Common myeloid progenitor, CD34-positive (primary cell): ENCODE results near the gene CHIA.

Source experiments
- CTCF ChIA-PET: fragments of 350-600 bp; sonication (Branson Sonifier 250); formaldehyde crosslinking; loops from one replicate; lab custom pipeline; 2021; ENCODE audit warnings: antibody characterized with exemption; lab: Charles Lee
- POLR2A ChIA-PET: fragments of 350-600 bp; sonication (Branson Sonifier 250); formaldehyde crosslinking; loops from one replicate; lab custom pipeline; 2021; ENCODE audit warnings: antibody characterized with exemption; lab: Charles Lee
- DNase-seq, 3 donors: peaks; one replicate each; pipeline versions ENCODE4 v3.0.0 to v3.0.0-alpha.2; 2013
- H3K27ac ChIP-seq, 2 experiments: 1 replicate in 1 of 2; 2 replicates in 1 of 2; pipeline ENCODE4 v1.7.0; 2013; ENCODE audit warnings: inconsistent platforms in 2 of 2, low read length in 2 of 2, mild to moderate bottlenecking in 2 of 2, low read depth in 1 of 2, moderate library complexity in 1 of 2; ENCODE audit not compliant: severe bottlenecking in 2 of 2, insufficient read depth in 1 of 2, poor library complexity in 1 of 2
- H3K27me3 ChIP-seq, 5 experiments: replicated peaks in 2 of 5; 1 replicate in 3 of 5; 2 replicates in 2 of 5; pipeline versions ENCODE4 v1.6.1 to v1.7.0; 2013; ENCODE audit warnings: low read length in 4 of 5, mild to moderate bottlenecking in 2 of 5, moderate library complexity in 2 of 5, inconsistent platforms in 1 of 5; ENCODE audit not compliant: insufficient read depth in 5 of 5, control insufficient read depth in 4 of 5
- H3K36me3 ChIP-seq, 4 experiments: 1 replicate in 2 of 4; 2 replicates in 2 of 4; pipeline versions ENCODE4 v1.6.1 to v1.7.0; 2013; ENCODE audit warnings: low read length in 3 of 4, control low read depth in 1 of 4, mild to moderate bottlenecking in 1 of 4; ENCODE audit not compliant: control insufficient read depth in 4 of 4, insufficient read depth in 4 of 4
- H3K4me1 ChIP-seq, 4 experiments: 1 replicate in 3 of 4; 2 replicates in 1 of 4; pipeline versions ENCODE4 v1.6.1 to v1.7.1; 2013; ENCODE audit warnings: low read length in 3 of 4, mild to moderate bottlenecking in 3 of 4, control low read depth in 1 of 4, inconsistent platforms in 1 of 4, moderate library complexity in 1 of 4; ENCODE audit not compliant: control insufficient read depth in 4 of 4, insufficient read depth in 4 of 4; ENCODE audit errors: control extremely low read depth in 1 of 4
- H3K4me3 ChIP-seq, 7 experiments: 1 replicate in 4 of 7; 2 replicates in 3 of 7; pipeline versions ENCODE4 v1.5.1 to v1.7.0; 2013; ENCODE audit warnings: mild to moderate bottlenecking in 7 of 7, low read length in 6 of 7, moderate library complexity in 6 of 7, inconsistent platforms in 2 of 7, low read depth in 2 of 7, control low read depth in 1 of 7; ENCODE audit not compliant: insufficient read depth in 4 of 7, control insufficient read depth in 1 of 7; ENCODE audit errors: extremely low read depth in 1 of 7
- H3K9me3 ChIP-seq, 5 experiments: 1 replicate in 4 of 5; 2 replicates in 1 of 5; pipeline versions ENCODE4 v1.6.1 to v1.7.1; 2013; ENCODE audit warnings: low read length in 4 of 5, mild to moderate bottlenecking in 2 of 5, inconsistent platforms in 1 of 5, low read depth in 1 of 5, moderate library complexity in 1 of 5; ENCODE audit not compliant: control insufficient read depth in 4 of 5, insufficient read depth in 2 of 5; ENCODE audit errors: control extremely low read depth in 1 of 5
- WGBS: methylation state at CpG from one replicate; pipeline ENCODE4 v1.1.5; 2013; ENCODE audit not compliant: insufficient coverage; 5-methylcytosine and 5-hydroxymethylcytosine counted together

The CHIA gene

DNA sequence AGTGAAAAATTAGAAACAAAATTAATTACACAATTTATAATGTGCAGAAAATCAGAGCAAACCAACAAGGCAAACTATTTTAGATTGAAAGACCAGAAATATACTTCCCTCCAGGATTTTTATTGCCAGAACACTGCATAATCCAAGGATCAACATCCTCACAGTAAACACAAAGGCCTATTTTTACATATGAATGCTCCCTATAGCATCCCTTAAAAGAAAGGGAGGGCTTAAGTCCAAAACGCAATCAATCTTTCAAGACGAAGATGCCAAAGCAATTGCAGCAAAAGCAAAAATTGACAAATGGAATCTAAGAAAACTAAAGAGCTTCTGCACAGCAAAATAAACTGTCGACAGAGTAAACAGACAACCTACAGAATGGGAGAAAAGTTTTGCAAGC, 18.6 kb upstream of the CHIA start:
- H3K4me3 ChIP-seq, result no peak overlapping the region
- H3K27ac ChIP-seq, result no peak overlapping the region
- H3K27me3 ChIP-seq, result peaks cover 22 to 55% (median 42%) of the 10 kb centered on the region in 5 experiments
- DNase-seq, result no peak
- peaks cover under 1 to 10% (median 6%) of the 10 kb centered on the region in 5 experiments for H3K9me3 ChIP-seq
- peaks cover 0 to 8% (median 4%) of the 10 kb centered on the region in 4 experiments for H3K4me1 ChIP-seq
- WGBS, result no CpG with 5 or more reads among the region's 3 CpGs
- CTCF ChIA-PET, result no interaction called here
- H3K36me3 ChIP-seq, result no peaks in the 10 kb centered on the region
- POLR2A ChIA-PET, result no interaction called here

DNA sequence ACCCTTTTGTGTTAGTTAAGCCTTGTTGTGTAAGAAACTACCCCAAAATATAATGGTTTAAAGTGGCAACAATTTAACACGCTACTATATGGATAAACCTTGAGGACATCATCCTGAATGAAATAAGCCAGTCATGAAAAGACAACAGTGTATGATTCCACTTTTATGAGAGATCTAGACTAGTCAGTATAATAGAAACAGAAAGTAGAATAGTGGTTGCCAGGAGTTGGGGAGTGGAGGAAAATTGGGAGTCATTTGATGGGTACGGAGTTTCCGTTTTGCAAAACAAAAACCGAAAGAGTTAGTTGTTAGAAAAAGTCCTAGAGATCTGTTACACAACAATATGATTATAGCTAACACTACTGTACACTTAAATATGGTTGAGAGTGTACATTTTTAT, 16.0 kb upstream of the CHIA start:
- Histone ChIP-seq H3K4me3 (no peak overlapping the region), H3K36me3 (no peaks in the 10 kb centered on the region), H3K9me3 (peaks cover 3 to 11% (median 7%) of the 10 kb centered on the region in 5 experiments), H3K27me3 (peaks cover 12 to 40% (median 27%) of the 10 kb centered on the region in 5 experiments), H3K4me1 (peaks cover 0 to 8% (median 4%) of the 10 kb centered on the region in 4 experiments), H3K27ac (no peak overlapping the region)
- DNase-seq, result no peak
- POLR2A ChIA-PET, result no interaction called here
- CTCF ChIA-PET, result no interaction called here
- no CpG with 5 or more reads among the region's 4 CpGs for WGBS

DNA sequence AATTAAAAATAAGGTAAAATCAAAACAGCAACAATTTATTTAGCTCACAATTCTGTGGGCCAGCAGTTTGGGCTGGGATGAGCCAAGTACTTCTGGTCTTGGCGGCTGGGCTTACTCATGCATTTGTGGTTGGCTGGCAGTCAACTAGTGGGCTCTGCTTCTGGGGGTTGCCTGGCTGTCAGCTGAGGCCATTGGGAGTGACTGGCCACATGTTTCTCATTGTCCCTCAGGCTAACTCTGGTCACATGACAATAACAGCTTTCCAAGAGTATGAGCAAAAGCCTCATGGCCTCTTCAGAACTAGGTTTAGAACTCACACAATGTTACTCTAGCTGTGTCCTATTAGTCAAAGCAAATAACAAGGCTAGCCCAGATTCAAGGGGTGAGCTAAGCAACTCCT, 15.6 kb upstream of the CHIA start:
- peaks cover 0 to 8% (median 4%) of the 10 kb centered on the region in 4 experiments for H3K4me1 ChIP-seq
- WGBS, result 89% methylated on average over 1 of the region's 1 CpG
- ChIA-PET POLR2A (no interaction called here), CTCF (no interaction called here)
- H3K36me3 ChIP-seq, result no peaks in the 10 kb centered on the region
- no peak overlapping the region for H3K27ac ChIP-seq
- peaks cover 10 to 36% (median 23%) of the 10 kb centered on the region in 5 experiments for H3K27me3 ChIP-seq
- no peak overlapping the region for H3K4me3 ChIP-seq
- DNase-seq, result no peak
- peaks cover 3 to 10% (median 6%) of the 10 kb centered on the region in 5 experiments for H3K9me3 ChIP-seq

GRCh38 chr1:111275780-111276433, 14.7 kb upstream of the CHIA start:
- Histone ChIP-seq H3K9me3 (peaks cover 3 to 5% (median 3%) of the 10 kb centered on the region in 5 experiments), H3K4me1 (peaks cover 0 to 5% (median 2%) of the 10 kb centered on the region in 4 experiments), H3K27me3 (peaks cover 5 to 28% (median 17%) of the 10 kb centered on the region in 5 experiments), H3K27ac (no peak overlapping the region), H3K36me3 (no peaks in the 10 kb centered on the region), H3K4me3 (no peak overlapping the region)
- DNase-seq, result no peak
- ChIA-PET CTCF (no interaction called here), POLR2A (no interaction called here)

DNA sequence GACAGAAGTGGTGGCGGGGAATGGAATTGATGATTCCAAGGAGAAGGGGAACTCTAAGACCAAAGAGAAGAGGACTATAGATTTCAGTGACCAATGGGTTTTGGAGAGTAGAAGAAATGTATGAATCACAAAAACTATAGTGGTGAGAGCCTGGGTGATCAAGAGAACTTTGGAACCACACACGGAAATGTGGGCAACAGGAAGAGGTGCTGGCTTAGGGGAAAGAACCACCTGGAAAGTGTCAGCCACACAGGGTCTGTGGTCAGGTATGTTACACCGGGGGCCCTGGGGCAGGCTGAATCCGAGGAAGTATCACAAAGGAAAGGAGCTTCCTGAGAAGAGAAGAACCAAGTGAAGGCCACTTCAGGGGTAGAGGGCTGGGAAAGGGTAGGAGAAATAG, 11.5 kb upstream of the CHIA start:
- Histone ChIP-seq H3K4me1 (no peaks in the 10 kb centered on the region), H3K27ac (no peak overlapping the region), H3K36me3 (no peaks in the 10 kb centered on the region), H3K27me3 (peaks cover 0 to 5% (median 2%) of the 10 kb centered on the region in 5 experiments), H3K9me3 (peaks cover 3 to 5% (median 3%) of the 10 kb centered on the region in 5 experiments), H3K4me3 (no peak overlapping the region)
- ChIA-PET CTCF (no interaction called here), POLR2A (no interaction called here)
- WGBS, result 89% methylated on average over 4 of the region's 4 CpGs
- no peak for DNase-seq

DNA sequence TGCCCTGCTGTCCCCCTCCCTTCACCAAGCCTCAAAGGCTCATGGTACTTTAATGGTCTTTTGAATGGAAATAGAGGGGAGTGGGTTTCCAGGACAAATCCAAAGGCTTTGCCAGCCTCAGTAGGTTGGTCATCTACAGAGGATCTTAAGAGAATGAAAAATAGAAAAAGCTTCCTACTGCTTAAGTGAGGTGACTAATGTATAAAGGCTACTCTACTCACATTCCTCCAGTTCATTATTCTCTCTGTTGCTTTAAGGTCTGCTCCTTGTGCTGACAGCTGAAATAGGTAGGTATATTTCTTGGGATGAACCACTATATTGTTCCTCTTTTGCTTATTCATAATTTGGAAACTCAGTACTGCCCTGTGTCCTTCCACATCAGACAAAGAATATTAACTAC, 10.4 kb upstream of the CHIA start:
- H3K4me3 ChIP-seq, result no peak overlapping the region
- DNase-seq, result no peak
- CTCF ChIA-PET, result no interaction called here
- no peaks in the 10 kb centered on the region for H3K36me3 ChIP-seq
- H3K27me3 ChIP-seq, result peaks cover 0 to 3% (median 0%) of the 10 kb centered on the region in 5 experiments
- no peak overlapping the region for H3K27ac ChIP-seq
- H3K4me1 ChIP-seq, result no peaks in the 10 kb centered on the region
- peaks cover 3 to 5% (median 3%) of the 10 kb centered on the region in 5 experiments for H3K9me3 ChIP-seq
- POLR2A ChIA-PET, result no interaction called here

GRCh38 chr1:111281411-111281810, 9.2 kb upstream of the CHIA start:
- 89% methylated on average over 5 of the region's 5 CpGs for WGBS
- H3K27me3 ChIP-seq, result peaks cover 0 to 3% (median 0%) of the 10 kb centered on the region in 5 experiments
- no peak overlapping the region for H3K4me3 ChIP-seq
- H3K36me3 ChIP-seq, result no peaks in the 10 kb centered on the region
- no peaks in the 10 kb centered on the region for H3K4me1 ChIP-seq
- POLR2A ChIA-PET, result interaction anchor here (0.6 kb wide), 1 partner anchor 65 kb away, joined by 3 read pairs; no protein-coding TSS in a partner anchor
- H3K27ac ChIP-seq, result no peak overlapping the region
- H3K9me3 ChIP-seq, result peaks cover 3 to 5% (median 3%) of the 10 kb centered on the region in 5 experiments
- CTCF ChIA-PET, result interaction anchor here (0.7 kb wide), 1 partner anchor 1914 kb away, joined by 3 read pairs; no protein-coding TSS in a partner anchor
- no peak for DNase-seq
